Cardiac septum (tissue), 1 donor: Measurements from ENCODE around the gene PLCB2. TPM values are rescaled to one million over a fixed set of nuclear protein-coding genes. Genes with fewer than 3 reads are reported as not detected.

ENCODE experiments used
- DNase-seq: peaks from one replicate; pipeline ENCODE4 v3.0.0-alpha.2; 2020; ENCODE audit warnings: low spot score
- intact Hi-C: fragments of 100-400 bp; cut with DNase I; formaldehyde crosslinking; loops from one replicate; pipeline ENCODE4 v1.14.0; 2022
- total RNA-seq: library from RNA; stranded (reverse); fragmentation: NEBNext Ultra II Directional; extraction: Animal tissue kit (Norgen Biotek cat#: 25700); gene quantifications from one replicate; pipeline ENCODE4 v1.2.1, GENCODE V29; 2021
- donor health status: DM: no; HTN: no; CAD: no.

Gene PLCB2
- total RNA-seq, 1 donor from 2014 or later = 4.6 TPM

DNA sequence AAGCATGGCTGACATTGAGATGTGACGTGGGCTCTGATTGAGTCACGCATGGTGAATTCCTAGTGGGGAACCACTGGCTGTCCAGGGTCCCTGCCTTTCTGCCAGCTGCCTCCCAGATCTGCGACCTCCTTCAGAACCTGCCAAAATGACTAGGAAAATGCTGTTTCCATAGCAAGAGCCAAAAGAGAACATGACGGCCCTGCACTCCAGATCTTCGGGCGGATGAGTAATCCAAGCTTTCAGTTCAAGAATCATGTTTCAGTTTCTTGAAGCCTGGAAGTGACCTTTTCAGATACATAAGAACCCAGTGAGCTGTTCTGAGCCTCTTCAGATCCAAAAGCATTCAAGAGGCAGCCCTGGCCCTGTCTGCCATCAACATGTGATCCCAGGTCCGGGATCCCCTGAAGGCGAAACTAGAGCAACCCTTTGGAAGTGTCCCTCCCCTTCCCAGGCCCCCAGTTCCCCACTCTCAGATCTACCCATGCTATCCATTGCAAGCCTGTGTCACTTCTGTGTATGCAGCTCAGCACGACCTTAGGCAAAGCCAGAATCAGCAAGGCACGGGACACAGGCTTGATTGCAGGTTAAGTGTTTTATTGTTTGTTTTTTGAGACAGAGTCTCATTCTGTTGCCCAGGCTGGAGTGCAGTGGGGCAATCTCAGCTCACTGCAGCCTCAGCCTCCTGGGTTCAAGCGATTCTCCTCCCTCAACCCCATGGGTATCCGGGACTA lies 44.5 kb downstream of the PLCB2 start:
- DNase-seq = no peak
- intact Hi-C loops = no loop called here

DNA sequence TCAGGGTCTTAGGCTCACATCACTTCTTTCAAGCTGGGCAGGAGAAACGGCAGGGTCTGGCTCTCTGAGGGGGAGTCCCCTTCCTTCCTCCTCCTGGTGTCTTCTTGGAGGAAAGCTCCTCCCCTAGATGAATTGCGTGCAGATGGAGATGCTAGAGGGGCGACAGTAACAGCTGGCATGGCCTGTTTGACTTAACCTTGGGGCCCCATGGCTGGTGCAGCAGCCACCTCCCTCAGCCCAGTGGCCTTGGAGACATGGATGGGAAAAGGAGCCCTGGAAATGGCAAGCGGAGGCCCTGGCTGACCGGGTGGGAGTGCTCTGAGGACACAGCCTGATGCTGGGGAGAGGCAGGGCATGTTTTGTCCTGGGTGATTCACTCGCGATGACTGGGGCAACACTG lies 48.7 kb downstream of the PLCB2 start:
- intact Hi-C loops = no loop called here
- no peak for DNase-seq

DNA sequence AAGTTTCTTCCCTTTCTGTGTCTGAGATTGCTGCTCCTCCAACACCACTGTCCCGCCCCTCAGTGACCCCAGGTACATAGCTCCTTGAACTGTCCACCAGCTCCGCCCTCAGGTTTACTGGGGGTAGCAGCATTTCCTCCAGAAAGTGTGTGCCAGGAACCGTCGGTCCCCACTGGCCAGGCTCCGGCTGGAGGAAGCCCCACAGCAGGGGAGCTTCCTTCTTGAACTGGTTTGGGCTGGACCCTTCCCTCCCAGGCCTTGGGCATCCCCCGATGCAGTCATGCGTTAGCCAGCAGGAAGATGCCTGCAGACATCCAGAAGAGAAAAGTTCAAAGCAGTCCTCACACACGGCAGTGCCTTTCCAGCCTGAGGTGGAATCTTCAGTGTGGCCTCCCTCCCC lies 49.2 kb downstream of the PLCB2 start:
- DNase-seq = no peak
- intact Hi-C loops = no loop called here

DNA sequence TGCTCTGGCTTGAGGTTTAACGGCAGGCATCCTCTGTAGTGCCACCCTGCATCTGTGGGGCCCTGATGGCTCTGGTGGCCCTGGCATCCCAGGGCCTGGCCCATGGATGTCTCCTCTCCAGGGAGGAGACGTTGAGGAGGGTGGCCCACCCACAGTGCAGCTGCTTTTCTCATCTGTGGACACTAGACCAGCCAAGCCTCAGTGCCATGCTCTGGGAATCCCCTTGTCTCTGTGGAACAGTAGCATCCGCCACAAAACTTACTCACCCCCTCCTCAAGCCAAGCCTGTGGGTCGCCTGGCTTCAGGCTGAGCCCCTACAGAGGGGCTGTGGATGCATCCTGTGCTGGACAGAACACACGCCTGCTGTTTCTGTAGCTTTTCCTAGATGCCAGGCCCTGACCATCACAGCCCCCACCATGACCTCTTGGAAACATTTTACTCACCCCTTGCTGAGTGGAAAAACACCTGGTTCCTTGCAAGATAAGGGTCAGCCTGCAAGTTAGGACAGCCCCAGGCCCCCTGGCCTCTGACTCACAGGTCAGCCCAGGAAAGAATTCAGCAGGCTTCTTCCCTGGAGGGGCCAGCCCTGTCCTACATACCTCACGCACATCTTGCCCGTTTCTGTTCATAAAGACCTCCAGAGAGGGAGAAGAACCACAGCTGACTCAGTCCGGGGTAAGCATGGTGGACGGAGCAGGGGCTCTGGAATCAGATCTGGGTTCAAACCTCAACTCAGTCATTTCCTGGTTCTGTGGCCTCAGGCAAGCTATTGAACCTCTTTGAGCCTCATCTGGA lies 49.9 kb downstream of the PLCB2 start:
- DNase-seq = no peak
- intact Hi-C loops = no loop called here

DNA sequence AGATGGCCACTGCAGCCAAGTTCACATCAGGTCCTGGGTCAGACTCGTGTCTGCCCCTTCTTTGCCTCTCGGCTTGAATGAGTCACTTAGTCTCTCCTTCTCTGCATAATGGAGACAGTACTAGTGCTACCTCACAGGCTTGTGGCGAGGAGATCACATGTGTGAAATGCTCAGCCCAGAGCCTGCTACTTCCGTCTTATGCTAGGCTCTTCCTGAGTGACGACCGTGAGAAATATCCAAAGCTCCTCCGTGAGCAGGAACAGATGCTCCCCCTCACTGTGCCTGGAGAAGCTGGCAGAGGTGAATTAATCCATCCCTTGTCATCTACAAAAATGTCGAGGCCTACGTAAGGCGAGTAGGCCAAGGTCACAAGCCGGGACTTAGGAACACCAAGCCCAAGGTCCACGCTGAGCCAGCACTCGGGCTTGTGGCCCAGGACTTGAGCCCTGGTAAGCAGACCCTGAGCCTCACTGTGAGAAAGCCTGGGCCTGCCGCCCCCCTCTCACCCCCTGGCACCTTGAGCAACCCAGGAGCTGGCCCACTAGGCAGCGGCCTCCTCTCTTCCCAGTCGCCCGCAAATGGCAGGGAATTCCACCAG lies 51.0 kb downstream of the PLCB2 start:
- intact Hi-C loops = no loop called here
- no peak for DNase-seq

DNA sequence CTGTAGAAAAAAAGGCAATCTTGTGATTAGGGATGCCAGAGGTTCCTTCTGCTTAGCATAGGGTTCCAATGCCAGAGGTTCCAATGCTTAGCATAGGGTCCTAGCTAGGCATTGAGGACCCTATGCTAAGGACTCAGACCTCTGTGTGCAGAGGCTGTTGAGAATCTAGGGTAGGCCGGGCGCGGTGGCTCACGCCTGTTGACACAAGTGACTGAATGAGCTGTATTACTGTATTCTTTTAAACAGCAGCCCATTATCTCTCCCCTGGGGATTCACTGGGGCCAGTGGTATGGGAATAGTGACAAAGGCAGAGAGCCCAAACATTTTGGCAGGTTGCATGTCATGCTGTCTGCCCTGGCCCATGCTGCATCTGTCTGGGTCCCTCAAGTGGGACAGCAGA lies 52.7 kb downstream of the PLCB2 start:
- intact Hi-C loops = no loop called here
- DNase-seq = no peak

DNA sequence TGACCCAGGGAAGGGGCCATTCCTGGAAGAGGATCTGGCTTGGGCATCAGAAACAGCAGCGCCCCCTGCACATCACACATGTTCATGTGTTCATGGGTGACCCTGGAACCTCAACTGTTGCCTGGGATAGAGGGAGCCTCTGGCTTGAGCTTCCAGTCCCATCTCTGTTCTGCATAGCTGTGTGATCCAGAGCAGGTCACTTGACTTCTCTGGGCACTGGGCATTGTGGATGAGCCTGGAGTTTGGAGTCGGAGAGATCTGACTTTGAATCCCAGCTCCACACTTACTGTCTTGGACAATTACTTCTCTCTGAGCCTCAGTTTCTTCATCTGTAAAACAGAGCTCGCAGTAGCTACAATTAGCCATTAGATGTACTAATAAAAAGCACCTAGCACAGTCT lies 53.3 kb downstream of the PLCB2 start:
- DNase-seq = no peak
- intact Hi-C loops = no loop called here

DNA sequence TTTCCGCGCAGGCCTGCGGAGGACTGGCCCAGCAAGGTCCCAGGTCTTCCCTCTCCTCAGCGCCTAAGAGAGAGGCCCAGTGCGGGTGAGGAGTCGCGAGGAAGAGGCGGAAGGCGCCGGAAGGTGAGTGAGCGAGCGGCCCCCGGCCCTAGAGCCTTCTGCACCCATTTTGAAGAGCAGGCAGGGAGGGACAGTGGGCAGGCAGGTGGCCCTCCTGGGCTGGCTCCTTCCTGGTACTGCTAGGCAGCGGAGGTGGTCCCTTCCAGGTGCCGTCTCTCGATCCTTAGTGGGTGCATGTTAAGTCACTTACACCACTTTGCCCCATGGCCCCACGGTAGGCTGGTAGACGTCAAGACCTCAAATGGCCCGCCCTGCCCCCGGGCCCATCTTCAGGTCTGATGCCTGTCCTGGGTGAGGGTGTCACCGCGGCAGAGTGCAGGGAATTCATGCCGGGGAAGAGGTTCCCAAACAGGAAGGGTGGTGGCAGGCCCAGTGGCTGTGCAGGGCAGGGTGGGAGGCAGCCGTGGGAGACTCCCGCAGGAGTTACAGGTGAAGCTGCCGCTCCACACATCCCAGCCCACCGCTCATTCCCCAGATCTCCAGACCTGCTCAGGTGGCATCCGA lies 54.5 kb downstream of the PLCB2 start:
- no peak for DNase-seq
- intact Hi-C loops = no loop called here

DNA sequence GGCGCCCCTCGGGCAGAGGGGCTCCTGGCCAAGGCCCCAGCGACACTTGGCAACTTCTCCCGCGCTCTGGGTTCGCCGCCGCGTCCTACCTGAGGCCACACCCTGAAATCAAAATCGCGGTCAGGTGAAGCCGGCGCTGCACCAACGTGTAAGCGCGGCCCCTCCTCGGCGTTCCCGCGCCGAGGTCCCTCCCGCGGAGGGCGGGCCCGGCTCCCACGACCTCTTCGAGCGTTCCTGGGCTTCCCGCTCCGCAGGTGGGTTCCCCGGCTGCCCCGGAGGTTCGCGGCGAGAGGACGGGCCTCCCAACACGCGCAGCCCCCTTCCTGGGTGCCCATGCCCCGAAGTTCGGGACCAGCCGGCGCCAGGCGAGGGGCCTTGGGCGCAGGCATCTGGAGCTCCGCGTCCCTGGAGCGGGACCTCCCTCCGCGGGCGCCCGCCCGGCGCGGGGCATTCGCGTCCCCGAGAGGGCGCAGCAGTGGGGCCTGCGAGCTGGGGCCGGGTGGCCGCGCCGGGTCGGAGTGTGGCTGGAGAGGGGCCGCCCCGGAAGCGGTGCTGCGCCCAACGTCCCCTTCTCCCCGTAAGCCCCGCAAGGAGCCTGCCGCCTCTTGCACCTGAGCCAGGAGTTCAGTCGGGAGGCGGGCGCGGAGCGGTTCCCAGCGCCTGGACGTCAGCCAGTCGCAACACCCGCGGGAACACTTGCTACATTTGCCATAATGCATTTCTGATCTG lies 55.1 kb downstream of the PLCB2 start:
- intact Hi-C loops = no loop called here

DNA sequence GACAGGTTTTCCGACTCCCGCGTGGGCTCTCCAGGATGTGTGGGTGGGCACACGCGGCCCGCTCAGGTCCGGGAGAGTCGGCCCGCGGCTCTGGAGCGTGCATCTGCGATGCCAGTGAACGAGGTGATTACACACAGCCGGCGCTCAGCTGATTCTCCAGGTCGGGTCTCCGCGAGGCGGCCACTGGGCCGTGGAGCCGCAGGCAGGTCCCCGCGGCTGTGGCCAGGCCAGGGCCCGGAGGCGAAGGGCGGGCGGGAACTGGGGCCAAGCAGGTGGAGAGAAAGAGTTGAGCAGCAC lies 55.6 kb downstream of the PLCB2 start:
- DNase-seq = no peak
- intact Hi-C loops = no loop called here

More for the DNA sequence above, 55.1 kb downstream of the PLCB2 start:
- no peak for DNase-seq

DNA sequence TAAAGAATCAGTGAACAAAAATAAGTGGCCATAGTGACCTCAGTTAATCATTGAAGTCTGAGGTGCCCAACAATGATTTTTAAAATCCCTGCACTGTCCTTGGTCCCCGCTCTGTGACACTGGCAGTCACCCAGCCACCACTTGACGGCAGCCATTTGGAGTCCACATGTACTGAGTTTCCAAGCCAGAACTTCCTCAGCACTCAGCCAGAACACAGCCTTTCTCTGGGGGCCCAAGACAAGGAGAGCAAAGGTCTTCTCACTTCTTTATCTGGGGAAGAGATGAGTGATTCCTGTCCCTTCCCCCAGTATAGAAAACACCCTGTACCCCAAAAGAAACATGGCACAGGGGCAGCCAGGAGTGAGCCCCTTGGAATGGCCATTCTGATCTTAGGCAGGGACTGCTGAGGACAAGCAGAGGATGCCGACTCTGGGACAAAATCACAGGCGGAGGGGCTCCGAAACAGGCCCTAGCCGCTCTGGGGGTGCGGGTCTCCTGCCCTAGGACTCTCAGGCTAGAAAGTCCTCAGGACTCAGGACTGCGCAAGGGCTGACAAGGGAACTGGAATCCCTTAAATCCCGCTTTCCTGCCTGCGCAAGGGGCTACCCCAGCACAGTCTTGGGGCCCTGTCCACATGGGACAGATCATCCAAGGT lies 56.1 kb downstream of the PLCB2 start:
- intact Hi-C loops = no loop called here
- peak; percentile 70 for DNase-seq

DNA sequence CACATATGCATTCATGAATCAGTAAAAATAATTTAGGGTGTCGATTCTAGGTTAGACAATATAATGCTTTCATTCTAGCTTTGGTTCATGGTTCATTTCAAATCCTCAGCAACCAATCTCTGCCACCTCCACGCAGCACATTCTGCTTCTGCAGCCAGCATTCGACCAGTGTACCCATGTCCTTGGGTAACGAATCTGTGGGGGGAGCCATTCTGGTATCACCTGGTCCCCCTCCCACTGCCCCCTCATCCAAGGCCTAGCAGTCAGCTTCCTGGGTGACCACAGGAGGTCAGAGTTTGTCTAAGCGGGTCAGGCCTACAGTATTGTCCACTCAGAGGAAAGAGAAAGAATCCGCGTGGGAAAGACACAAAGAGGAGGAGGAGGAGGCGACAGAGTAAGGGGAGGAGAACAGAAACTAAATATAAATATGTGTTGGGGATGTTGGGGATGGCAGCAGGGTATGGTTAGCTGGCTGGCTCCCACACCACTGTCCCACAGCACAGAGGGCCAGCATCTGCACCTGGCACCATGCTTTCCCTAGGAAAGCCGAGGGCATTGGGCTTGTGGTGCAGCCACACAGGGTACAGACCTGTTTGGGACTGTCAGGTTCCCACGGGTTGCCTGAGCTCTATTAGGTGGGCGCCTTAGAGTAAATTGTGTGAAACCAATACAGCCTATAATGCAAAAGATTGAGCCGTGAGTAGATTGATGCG lies 56.8 kb downstream of the PLCB2 start:
- DNase-seq = peak; percentile 50
- intact Hi-C loops = no loop called here

DNA sequence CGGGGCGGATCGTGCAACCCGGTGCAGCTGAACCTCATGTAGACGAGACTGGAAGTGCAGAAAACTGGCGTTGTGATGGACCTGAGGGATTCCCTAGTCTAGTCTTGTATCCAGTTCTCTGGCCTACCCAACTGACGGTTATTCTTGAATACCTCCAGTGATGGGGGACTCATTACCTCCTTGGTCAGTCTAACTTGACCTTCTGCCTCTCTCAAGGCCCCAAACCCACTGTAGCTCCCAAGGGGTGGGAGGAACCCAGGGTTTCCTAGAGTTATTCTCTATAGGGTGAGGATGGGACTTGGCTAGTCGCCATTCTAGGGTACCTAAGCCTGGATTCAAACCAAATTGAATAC lies 57.5 kb downstream of the PLCB2 start:
- peak; percentile 17 for DNase-seq
- intact Hi-C loops = no loop called here

DNA sequence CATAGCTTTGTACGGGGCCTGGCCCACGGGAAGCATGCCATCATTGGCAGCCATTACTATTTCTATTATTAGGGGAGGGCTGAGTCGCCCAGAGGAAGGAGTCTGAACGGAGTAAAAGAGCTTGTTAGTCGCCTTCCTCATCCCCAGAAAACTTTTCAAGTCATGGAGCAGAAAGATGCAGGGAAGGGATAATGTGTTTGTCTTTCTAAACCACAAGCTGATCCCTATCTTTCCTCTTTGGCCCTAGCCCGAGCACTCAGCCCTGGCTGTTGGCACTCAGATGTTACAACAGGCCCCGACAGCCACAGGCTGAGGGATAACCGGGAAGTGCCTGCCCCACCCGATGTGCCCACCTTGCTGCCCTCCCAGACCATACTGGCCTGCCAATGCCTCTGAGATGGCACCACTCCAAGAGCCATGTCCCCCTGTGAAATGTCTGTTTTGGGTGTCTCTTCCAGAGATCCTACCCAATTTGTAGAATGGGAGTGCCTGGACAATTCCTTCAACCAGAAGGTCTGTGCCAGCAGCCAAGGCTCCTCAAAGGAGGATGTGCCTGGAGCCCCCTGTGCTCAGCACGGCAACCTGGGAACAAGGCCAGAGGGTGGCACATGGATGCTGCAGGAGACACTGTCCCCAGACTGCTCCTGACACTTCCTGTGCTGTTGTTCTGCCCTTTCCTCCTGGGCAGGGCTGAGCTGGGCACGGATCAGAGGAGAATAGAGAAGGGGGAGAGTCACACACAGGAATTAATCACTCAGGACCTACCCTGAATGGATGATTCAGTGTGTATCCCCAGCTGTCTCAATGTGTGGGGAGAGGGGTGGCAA lies 58.0 kb downstream of the PLCB2 start:
- peak; percentile 62 for DNase-seq

DNA sequence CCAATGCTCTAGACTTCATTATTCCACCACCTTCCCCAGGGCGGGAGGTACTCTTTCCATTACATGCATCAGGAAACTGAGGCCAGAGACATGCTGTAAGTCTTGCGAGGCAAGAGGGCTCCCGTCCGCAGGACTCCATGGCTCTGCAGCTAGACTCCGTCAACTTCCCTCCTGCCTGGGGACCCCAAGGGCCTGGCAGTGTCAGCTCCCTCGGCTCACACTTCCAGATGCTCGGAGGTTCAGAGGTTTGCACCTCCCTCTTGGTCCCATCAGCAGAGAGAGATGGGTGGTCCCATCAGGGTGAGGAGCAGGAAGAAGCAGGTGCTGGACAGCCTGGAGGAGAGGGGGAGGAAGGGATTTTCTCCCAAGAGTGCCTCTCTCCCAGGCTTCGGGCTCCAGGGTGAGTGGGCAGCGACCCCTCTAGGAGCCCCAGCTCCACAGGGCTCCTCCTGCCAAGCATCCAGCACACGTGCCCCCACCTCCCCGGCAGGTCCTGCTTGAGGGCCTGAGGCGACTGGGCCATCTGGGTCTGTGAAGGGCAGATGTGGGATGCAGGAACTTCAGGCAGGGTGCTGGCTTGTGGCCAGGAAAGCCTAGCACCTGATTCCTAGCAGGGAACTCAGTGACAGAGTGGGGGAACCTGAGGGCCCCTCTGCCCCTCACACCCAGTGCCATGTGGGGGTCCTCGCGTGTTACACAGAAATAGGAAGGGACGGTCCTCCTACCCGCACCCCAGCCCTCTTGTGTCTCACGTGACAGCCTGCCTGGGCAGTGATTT lies 59.5 kb downstream of the PLCB2 start:
- peak; percentile 33 for DNase-seq
- intact Hi-C loops = no loop called here

More for the DNA sequence above, 58.0 kb downstream of the PLCB2 start:
- intact Hi-C loops = no loop called here

DNA sequence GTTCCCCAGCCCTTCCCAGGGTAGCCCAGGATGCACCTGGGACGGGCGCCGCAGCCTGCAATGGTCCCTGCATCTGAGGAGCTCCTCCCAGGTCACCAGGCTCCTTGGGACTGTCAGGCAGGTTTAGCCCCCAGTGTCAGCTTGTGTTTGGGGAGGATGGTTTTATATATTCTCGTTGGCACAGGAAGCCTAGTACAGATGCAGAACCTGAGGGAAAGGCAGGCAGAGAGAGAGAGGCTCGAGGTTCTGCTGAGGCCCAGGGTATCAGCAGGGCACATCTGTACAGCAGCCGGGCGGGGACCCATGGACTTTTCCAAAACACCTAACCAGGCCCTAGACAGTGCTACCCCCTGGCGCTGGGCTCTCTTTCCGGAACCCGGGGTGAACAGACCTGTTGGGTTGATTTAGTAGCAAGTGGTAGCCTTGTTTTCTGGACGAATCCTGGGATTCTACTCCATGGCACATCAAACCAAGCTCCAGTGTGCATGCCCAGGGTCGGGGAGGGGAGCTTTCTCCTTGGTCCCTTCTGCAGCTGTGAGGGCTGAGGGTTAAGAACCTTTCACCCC lies 60.2 kb downstream of the PLCB2 start:
- peak; percentile 70 for DNase-seq
- intact Hi-C loops = no loop called here
